GM21515 (cell line): Measurements from ENCODE around the gene CASTOR1.

Source experiments
- ATAC-seq: cut with Tn5 transposase; IDR thresholded peaks from one replicate; pipeline ENCODE4 v1.9.1; 2021; ENCODE audit not compliant: unreplicated experiment

CASTOR1 gene

DNA sequence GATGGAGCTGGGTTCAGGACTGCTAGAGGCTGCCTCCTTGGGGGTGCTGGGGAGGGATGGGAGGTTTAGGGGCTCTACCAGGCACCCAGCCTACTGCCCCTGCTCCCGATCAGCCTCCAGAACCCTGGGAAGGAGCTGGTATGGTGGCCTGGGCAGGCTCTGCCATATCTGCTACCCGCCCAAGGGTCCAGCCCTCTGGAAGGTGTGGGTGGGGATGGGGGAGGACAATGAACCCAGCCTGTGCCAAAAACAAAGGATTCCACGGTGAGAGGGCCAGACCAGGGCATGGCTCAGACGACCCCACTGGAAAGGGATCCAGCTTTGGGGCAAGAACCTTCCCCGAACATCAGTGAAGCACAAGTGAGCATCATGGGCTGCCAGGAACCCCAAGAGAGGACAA, 3.0 kb downstream of the CASTOR1 start:
- no peak for ATAC-seq

DNA sequence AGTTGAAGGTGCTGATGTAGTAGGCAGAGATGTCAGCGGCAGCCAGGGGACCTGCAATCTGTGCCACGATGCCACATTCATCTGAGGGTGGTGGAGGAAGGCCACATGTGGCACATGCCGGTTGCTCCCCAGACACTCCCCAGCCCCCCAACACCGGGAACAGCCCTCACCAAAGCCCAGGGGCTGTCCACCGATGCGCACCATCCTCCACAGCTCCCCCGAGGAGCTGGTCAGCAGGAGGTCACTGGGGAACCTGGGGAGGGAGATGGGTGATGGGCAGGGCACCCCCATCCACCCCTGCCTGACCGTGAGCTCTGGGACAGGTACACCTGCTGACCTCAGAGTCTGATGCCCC, 3.5 kb downstream of the CASTOR1 start:
- ATAC-seq: no peak

DNA sequence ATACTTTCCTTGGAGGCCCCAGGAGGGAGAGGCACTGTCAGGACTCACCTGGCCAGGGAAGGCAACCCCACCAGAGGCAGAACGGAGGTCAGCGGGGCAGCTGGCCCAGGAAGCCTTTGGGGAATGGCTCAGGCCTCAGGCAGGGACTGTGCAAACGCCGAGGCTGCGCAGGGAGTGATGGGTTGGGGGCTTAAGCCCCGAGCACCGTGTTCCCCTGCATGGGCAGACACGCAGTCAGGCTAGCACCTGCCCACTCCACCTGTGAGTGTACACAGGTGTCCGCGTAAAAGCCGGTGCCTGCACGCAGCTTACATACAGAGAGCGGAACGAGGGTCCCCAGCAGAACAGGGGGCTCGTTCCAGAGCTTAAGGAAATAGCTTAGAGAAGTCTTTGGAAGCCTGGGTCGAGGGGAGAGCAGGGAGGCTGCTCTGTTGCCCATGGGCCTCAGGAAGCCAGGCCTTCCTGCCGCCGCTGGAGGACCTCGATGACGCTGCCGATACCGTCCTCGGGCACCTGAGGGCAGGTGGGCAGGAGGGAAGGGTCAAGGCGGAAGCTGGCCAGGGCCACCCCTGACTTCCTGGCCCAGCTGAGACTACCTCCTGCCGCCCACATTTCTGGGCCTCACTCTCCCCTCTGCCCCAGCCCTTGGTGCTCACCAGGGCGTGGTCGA, 4.0 kb downstream of the CASTOR1 start:
- no peak for ATAC-seq

DNA sequence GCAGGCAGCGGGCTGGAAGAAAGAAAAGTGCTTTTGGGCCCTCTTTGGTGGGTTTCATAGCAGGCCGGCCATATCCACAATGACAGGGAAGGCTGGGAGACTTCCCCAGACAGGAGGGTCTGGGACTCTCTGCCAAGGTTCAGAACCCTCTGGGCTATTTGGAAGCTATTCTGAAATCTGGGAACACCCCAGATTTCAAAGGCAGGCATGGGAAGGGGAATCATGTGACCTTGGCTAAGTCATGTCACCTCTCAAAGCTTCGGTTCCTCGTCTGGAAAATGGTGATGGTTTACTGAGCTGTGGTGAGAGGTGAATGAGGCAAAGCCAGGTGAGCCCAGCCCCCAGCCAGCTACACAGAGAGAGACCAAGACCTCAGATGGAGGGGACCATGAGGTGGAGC, 4.6 kb downstream of the CASTOR1 start:
- ATAC-seq: no peak

DNA sequence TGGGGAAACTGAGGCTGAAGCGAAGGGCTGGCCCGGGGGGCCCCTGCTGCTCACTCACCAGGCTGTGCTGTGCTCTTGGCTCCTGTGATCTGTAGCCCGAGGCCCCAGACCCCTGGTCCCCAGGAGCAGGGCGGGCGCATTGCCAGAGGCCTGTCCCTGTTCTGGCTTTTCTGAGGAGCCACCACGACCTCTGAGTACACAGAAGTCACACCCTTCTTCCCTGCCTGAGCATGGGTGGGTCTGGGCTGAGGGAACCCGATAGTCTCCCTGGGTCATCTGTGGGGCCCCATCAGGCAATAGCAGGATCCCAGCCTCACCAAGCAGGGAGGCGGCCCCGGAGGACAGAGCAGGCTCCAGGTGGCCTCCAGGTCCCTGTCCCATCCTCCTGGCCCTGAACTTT, 5.1 kb downstream of the CASTOR1 start:
- ATAC-seq: no peak

DNA sequence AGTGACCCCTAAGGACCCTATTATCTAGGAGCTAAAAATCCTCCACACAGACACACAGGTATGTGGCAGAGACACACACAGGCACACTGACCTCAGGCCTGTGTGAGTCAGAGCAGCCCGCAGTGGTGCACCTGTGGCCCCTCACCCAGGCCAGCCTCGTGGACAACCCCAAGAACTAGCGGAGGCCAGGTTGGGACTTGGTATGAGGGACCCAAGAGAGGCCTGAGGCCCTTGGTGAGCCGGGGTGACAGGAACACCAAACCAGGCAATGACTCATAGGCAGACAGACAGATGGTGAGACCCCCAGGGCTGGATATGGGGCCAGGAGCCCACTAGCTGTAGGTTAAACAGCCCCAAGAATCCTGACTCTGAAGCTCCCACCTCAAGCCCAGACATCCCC, 6.0 kb downstream of the CASTOR1 start:
- ATAC-seq: no peak

DNA sequence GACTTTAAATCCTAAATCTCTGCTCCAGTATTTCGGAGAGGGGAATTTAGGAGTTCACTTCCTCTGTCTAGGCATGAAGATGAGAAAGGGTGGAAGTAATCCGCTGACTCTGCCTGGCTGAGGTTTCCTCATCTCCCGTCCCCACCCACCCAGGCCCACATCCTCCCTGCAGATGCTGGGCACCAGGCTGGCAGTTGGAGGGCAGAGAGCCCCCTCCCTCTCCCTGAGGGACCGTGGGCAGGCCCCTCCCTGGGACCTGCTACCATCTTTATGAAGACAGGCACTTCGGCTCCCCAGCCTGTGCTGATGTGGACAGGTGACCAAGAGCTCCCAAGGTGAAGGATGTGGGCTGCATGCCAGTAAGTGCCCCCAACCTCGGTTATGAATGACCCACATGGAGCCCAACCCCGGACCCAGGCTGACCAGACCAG, 6.7 kb downstream of the CASTOR1 start:
- no peak for ATAC-seq

DNA sequence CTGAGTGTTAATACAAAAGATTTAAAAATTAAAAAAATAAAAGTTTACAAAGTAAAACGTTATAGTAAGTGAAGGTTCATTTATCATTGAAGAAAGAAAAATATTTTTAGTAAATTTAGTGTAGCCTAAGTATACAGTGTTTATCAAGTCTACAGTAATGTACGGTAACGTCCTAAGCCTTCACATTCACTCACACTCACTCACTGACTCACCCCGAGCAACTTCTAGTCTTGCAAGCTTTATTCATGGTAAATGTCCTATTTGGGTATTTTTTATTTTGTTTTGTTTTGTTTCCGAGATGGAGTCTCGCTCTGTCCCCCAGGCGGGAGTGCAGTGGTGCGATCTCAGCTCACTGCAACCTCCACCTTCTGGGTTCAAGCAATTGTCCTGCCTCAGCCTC, 8.8 kb downstream of the CASTOR1 start:
- no peak for ATAC-seq

DNA sequence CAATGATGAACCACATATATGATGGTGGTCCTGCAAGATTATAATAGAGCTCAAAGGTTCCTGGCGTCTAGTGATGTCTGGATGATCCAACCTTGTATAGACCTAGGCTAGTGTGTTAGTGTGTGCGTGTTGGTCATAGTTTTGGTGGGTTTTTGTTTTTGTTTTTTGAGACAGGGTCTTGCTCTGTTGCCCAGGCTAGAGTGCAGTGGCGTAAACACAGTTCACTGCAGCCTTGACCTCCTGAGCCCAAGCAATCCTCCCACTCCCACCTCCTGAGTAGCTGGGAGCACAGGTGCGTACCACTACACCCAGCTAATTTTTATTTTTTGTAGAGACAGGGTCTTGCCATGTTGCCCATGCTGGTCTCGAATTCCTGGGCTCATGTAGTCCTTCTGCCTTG, 9.4 kb downstream of the CASTOR1 start:
- ATAC-seq: no peak

DNA sequence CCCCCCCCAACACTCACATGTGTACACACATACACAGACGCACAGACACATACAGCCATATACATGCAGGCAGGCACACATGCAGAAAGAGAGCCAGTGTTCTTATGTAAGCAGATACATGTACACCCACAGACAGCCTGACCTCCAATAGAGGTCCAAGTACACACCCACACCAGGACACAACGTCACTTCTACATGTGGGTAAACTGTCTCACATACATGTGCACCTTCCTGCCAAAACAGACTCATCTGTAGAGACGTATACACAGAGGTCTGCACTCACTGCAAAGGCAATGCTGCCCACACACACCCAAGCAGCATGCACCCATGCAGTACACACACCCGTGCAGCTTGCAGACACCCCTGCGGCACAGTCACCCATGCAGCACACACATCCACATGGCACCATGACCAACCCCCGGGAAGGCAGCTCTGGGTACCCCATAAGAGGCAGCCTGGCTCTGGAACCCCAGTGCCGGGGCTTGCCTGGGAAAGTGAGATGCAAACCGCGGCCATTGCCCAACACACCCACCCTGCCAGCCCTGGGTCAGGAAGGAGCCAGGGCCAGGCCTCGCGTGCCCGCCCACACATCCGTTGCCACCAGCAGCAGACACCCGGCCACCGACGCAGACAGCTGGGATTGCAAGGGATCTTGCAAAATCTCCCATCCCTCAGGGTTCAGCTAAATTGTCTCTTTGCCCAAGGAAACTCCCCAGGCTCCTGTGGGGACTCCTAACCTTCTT, 10.1 kb downstream of the CASTOR1 start:
- no peak for ATAC-seq

DNA sequence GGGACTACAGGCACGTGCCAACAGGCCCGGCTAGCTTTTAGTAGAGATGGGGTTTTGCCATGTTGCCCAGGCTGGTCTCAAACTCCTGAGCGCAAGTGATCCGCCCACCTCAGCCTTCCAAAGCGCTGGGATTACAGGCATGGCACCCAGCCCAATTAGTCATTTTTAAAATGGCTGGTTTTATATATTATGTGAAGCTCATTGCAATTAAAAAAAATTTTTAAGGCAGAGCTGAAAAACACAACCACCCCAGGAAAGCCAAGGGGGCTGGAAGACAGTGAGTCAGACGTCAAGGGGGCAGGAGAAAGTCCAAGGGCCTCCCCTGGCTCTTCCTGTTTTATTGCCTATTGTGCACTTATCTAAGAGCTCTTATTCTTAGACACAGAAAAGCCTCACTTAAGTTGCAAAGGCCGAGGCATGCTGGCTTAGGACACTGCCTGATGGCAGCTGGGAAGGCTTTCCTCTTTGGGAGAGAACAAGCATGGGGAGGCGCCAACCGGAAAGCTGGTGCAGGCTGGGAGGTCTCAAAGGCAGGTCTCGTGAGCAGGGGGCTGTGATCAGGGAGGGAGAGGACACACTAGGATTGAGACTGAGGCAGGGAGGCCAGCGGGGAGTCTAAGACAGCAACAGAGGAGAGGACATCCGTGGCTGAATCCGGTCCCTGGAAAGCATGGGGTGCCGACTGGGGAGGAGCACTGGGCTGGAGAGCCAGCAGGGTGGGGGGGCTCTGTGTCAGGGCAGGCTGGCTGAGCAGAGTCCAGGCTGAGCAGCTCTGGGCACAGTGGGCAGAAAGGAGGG, 11.6 kb downstream of the CASTOR1 start:
- ATAC-seq: no peak

DNA sequence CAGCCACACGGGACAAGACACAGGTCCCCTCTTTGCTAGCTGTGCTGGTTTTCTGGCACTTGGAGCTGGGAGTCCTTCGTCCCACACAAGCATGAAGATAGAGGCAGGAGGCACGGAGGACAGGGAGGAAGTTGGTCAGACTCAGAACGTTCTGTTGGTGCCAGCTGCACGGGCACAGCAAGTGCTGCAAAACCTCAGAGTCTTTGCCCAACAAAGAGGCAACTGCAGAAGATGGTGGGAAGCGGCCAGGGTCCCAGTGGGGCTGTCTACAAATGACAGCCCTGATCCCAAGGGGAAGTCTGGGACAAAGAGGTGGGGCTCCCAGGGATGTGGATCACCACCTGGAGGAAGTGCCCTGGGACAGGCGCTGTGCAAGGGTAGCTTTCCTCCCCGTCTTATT, 13.3 kb downstream of the CASTOR1 start:
- ATAC-seq: no peak

DNA sequence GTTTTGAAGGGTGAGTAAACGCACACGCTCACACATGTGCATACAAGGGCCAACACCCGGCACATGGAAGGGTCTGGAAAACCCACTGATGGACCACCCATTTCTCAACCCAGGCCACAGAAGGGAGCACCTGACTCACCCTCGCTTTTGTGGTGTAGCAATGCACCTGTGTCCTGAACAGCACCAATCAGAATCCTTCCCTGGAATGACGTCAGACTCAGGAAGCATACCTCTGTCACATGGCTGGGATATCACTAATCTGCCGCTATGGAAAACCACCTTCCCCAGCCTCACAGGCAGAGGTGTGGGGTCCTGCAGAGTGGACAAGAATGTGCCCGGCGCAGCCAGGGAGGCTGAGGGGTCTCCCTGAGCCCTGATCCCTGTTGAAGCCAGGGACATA, 13.7 kb downstream of the CASTOR1 start:
- no peak for ATAC-seq

DNA sequence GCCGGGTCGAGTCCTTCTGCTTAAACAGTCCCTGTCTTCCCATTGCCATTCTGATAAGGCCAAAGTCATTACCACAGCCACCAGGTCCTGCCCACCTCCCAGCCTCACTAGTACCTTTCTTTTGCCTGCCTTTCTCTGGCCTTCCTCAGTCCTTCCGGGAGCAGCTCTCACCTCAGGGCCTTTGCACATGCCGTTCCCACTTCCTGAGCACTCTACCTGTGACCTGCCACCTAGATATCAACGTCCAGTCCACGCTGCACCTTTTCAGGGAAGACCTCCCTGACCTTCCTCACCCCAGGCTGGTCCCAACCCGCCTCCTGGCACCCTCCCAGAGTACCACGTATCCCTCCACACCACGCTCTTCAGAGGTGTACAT, 14.9 kb downstream of the CASTOR1 start:
- ATAC-seq: no peak

DNA sequence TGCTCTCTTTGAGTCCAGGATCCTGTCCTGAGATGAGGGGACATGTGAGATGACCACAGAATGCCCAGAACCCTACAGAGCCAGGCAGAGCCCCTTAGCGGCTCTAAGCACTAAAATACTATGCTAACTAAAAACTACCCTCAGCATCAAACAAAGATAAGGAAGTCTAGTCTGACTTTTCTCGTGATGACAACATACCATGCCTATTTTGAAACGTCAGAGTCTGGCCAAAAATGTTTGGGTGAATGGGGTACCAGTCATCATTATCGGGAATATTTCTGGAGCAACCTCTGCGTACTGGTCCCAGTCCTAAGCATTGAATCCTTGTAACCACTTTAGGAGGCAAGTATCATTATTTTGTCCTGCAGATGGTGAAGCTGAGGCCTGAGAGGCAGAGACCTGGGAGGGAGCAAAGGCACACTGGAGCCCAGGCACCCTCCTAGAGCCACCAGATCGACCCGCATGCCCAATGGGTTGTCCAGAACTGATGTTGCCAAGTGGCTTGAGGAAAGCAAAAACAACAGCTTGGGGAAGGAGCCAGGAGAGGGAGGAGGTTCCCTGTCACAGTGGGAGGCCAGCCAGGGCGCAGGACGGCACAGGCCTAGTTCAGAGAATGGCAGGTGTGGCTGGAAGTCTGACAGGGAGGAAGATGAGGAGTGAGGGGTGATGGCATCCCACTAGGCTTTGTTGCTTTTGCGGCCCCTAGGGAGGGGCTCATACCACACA, 15.4 kb downstream of the CASTOR1 start:
- ATAC-seq: no peak

DNA sequence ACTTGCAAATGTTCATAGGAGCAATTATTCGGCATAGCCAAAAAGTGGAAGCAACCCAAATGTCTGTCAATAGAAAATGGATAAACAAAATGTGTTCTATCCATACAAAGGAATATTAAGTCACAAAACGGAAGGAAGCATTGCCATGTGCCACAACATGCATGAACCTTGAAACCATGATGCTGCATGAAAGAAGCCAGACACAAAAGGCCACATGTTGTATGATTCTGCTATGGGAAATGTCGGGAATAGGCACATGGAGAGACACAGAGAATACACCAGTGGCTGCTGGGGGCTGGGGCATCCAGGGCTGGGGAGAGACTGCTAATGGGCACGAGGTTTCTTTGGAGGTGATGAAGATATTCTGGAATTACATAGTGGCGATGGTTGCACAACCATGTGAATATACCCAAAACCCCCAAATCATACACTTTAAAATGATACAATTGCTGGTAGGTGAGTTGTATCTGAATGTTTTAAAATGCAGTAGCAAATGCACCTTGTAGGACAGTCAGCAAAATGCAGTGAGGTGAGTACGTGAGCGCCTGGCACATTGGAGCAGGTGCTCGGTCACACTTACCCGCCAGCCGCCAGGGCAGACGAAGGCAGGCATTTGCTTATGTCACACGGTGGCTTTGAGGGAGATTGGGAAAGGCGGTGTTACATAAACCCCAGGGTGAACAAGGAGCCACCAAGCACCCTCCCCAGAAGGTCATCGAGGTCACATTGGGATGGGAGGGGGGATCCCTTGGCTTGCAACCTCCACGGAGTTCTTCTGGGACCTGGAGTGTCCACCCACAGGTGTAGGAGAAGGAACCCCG, 16.3 kb downstream of the CASTOR1 start:
- ATAC-seq: no peak

DNA sequence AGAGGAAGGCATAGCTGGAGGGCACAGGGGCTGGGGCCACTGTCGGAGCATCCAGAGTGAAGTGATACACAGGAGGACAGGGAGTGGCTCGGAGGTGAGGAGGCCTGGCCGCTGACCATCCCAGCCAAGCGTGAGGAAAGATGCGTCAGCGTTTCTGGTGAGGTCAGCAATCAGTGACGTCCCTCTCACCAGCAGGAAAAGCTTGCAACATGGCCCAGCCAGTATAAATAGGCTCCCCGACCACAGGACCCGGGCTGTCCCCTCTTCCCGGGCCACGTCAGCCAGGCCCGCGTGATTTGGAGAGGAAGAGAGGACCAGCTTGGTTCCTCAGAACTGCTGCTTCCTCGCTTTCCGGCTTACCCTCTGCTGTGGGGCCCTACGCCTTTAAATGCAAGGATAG, 18.5 kb downstream of the CASTOR1 start:
- ATAC-seq: no peak

DNA sequence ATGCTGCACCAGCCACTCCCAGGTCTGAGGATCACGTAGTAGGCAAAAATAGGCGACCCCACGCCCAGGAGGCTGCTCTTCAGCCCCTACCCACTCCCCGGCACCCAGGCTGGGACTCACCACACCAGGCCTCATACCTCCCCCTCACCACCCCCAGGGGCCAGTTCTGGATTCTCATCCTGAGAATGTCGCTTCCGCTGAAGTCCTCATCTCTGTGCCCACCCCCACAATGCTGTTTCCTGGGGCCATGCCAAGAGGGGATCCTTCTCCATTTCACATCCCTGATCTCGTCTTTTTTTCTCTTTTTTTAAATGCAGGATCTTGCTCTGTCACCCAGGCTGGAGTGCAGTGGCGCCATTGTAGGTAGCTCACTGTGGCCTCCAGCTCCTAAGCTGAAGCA, 21.0 kb downstream of the CASTOR1 start:
- ATAC-seq: no peak

DNA sequence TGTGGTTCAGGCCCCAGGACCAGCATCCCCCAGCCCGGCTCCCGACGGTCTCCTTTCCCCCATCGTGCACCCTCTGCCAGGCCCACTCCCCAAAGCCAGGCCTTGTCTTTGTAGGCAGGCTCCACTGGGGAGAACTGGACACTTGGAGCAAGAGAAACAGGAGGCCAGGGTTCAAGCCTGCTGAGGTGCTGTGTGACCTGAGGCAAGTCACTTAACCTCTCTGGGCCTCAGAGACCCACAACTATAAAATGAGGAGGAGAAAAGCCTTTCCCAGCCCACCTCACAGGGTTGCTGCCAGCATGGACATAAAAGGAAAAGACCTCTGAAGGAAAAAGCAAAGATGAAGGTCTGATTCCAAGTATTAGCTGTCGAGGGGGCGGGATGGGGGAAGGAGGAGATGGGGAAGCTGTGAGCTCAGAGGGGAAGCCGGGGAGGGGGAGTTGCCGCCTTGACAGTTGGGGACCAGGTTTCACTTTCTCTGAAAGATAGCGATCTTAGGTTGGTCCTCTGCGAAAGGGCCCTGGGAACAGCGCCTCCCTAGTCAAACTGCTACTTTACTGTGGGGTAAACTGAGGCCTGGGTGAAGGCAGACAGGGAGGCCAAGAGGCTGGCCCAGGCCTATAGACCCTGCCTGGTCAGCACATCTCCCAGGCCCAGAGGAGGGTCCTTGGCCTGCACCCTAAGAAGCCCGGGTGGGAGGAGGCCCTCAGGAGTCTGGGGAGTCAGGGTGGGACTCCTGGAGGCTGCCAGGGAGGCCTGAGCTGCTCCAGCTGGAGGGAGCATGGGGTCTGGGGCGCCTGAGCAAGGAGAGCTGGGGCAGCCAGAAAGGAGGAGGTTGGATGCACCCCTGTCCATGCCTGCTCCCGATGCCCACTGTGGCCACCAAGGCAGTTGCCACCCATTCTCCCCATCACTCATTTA, 21.7 kb downstream of the CASTOR1 start:
- no peak for ATAC-seq
